Measurements from ENCODE around the gene AGAP1. TPM values are rescaled to one million over a fixed set of nuclear protein-coding genes. Genes with fewer than 3 reads are reported as not detected.

The AGAP1 gene
- total RNA-seq, 3 donors from 2014 or later (not counting 1 experiment from before 2014, with no cell fraction given), result 42.0 to 56.4 (median 45.7) TPM

DNA sequence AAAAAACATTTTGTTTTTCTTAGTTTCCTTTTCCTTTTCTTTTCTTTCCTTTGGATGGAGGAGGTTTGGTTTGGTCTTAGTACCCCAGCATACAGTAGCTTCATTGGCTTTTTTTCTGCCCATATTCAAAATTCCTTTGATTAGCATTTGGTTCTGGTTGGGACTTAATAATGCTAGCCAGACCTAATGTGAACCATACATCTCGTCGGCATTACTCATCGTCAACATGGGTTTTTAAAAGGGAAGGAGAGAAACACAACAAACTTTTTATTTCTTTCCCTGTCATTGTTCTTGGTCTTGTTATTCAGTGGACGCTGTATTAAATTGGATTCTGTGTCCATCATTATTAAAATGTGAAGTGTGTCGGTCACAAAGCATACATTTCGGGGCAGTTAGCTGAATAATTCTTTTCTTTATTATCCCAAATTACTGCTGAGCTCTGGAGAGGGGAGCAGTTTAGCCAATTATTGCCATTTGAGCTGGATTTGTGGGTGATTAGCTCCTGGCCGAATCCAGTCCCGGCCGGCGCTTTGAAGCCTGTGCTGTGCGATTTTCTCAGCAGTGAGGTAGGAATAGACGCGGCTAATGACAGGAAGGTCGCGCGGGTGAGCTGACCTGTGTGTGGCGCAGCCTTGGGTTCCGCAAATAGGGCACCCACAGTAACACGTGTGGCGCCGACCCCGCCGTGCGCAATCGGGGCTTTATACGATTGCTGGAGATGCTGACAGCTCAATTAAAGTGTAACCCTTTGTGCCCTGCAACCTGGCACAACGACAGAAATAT is 371.1 kb downstream of the AGAP1 start:
- TF ChIP-seq, protein P1, sequence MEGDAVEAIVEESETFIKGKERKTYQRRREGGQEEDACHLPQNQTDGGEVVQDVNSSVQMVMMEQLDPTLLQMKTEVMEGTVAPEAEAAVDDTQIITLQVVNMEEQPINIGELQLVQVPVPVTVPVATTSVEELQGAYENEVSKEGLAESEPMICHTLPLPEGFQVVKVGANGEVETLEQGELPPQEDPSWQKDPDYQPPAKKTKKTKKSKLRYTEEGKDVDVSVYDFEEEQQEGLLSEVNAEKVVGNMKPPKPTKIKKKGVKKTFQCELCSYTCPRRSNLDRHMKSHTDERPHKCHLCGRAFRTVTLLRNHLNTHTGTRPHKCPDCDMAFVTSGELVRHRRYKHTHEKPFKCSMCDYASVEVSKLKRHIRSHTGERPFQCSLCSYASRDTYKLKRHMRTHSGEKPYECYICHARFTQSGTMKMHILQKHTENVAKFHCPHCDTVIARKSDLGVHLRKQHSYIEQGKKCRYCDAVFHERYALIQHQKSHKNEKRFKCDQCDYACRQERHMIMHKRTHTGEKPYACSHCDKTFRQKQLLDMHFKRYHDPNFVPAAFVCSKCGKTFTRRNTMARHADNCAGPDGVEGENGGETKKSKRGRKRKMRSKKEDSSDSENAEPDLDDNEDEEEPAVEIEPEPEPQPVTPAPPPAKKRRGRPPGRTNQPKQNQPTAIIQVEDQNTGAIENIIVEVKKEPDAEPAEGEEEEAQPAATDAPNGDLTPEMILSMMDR (IDR thresholded peaks at IDR 0.05), result no peak
- Histone ChIP-seq H3K36me3 (ENCODE audit: control insufficient read depth, insufficient read depth, low read length) (no peaks in the 10 kb centered on the region), H3K4me3 (ENCODE audit: low read length) (no peak overlapping the region), H3K27ac (ENCODE audit: low read length) (no peak overlapping the region), H3K27me3 (ENCODE audit: control insufficient read depth, insufficient read depth, low read length) (no peaks in the 10 kb centered on the region), H3K9me3 (ENCODE audit: control insufficient read depth, insufficient read depth, low read length) (no peaks in the 10 kb centered on the region), H3K4me1 (ENCODE audit: control insufficient read depth, insufficient read depth, low read length) (peaks cover 5% of the 10 kb centered on the region)
- H3K36me3 Mint-ChIP-seq, result no peaks in the 10 kb centered on the region
- H3K4me3 Mint-ChIP-seq, result peak overlapping the region; percentile 42
- H3K27ac Mint-ChIP-seq, result no peak overlapping the region
- intact Hi-C loops (cut with micrococcal nuclease), result no loop called here
- DNase-seq (no peak), ATAC-seq (peak in 1 of 3 donors; percentile 53)
- no peaks in the 10 kb centered on the region for H3K9me3 Mint-ChIP-seq
- peaks cover 10 to 22% of the 10 kb centered on the region in 2 donors for H3K4me1 Mint-ChIP-seq
- no peaks in the 10 kb centered on the region for H3K27me3 Mint-ChIP-seq (ENCODE audit: low read depth in 2 of 2)
- WGBS (ENCODE audit: insufficient coverage), result 60% methylated on average over 23 of the region's 27 CpGs

DNA sequence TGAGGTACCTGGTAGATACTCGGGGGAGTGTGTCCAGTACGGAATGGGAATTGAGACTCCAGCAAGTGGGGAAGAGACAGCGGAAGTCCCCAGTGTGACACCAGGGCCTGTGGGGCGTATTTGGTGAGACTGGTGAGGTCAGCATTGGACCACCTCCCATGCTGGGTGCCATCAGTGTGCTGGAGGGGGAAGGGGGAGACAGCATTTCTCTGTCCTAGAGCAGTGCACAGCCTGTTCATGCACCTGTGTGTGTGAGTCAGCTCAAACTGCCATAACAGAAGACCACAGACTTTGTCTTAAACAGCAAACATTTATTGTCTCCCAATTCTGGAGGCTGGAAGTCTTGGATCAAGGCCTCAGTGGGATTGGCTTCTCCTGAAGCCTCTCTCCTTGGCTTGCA is 372.5 kb downstream of the AGAP1 start:
- ATAC-seq, result no peak
- Mint-ChIP-seq H3K4me3 (no peak overlapping the region), H3K27me3 (ENCODE audit: low read depth in 2 of 2) (no peaks in the 10 kb centered on the region), H3K9me3 (no peaks in the 10 kb centered on the region), H3K36me3 (no peaks in the 10 kb centered on the region), H3K4me1 (peaks cover 12 to 30% of the 10 kb centered on the region in 2 donors), H3K27ac (no peak overlapping the region)
- H3K27me3 ChIP-seq (ENCODE audit: control insufficient read depth, insufficient read depth, low read length), result no peaks in the 10 kb centered on the region
- TF ChIP-seq, protein P1 (IDR thresholded peaks at IDR 0.05), result no peak
- H3K4me1 ChIP-seq (ENCODE audit: control insufficient read depth, insufficient read depth, low read length), result peaks cover 5% of the 10 kb centered on the region
- H3K4me3 ChIP-seq (ENCODE audit: low read length), result no peak overlapping the region
- H3K36me3 ChIP-seq (ENCODE audit: control insufficient read depth, insufficient read depth, low read length), result no peaks in the 10 kb centered on the region
- H3K9me3 ChIP-seq (ENCODE audit: control insufficient read depth, insufficient read depth, low read length), result peaks cover 2% of the 10 kb centered on the region
- whole genome bisulfite sequencing (ENCODE audit: insufficient coverage), result 97% methylated on average over 4 of the region's 4 CpGs
- no peak overlapping the region for H3K27ac ChIP-seq (ENCODE audit: low read length)
- no peak for DNase-seq
- intact Hi-C loops (cut with micrococcal nuclease), result no loop called here

DNA sequence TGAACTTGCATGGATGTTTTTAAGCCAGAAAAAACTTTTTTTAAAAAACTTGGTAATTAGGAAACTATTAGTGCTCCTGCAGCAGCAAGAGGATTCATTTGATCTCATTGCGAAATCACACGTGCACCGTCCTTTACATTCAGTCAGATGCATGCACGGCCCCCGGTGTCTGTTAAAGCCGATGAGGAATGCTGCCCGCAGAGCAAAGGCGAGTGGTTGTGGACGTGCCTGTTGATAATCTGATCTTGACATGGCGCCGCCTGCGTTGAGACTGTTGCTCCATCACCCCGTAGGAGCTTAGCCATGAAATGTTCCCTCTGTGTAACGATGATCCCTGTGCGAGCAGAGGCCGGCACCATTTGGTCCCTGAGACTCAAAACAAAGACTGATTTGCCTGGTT is 374.4 kb downstream of the AGAP1 start:
- H3K27ac Mint-ChIP-seq, result no peak overlapping the region

More for the DNA sequence above, 374.4 kb downstream of the AGAP1 start:
- 94% methylated on average over 16 of the region's 16 CpGs for WGBS (ENCODE audit: insufficient coverage)
- Mint-ChIP-seq H3K4me3 (no peak overlapping the region), H3K36me3 (no peaks in the 10 kb centered on the region), H3K4me1 (peaks cover 9 to 33% of the 10 kb centered on the region in 2 donors), H3K27me3 (ENCODE audit: low read depth in 2 of 2) (no peaks in the 10 kb centered on the region), H3K9me3 (no peaks in the 10 kb centered on the region)
- ATAC-seq (no peak), DNase-seq (no peak)
- Histone ChIP-seq H3K9me3 (ENCODE audit: control insufficient read depth, insufficient read depth, low read length) (peaks cover 2% of the 10 kb centered on the region), H3K36me3 (ENCODE audit: control insufficient read depth, insufficient read depth, low read length) (no peaks in the 10 kb centered on the region), H3K27ac (ENCODE audit: low read length) (no peak overlapping the region), H3K4me1 (ENCODE audit: control insufficient read depth, insufficient read depth, low read length) (peaks cover 5% of the 10 kb centered on the region), H3K4me3 (ENCODE audit: low read length) (no peak overlapping the region), H3K27me3 (ENCODE audit: control insufficient read depth, insufficient read depth, low read length) (no peaks in the 10 kb centered on the region)
- intact Hi-C loops (cut with micrococcal nuclease), result no loop called here
- TF ChIP-seq, protein P1 (IDR thresholded peaks at IDR 0.05), result no peak

All from natural killer cell (primary cell).